ENCODE measurements around the gene BMP10. TPM values are rescaled to one million over a fixed set of nuclear protein-coding genes. Genes with fewer than 3 reads are reported as not detected.

The BMP10 gene
- total RNA-seq, 1 experiment from 2014 or later, result not detected

DNA sequence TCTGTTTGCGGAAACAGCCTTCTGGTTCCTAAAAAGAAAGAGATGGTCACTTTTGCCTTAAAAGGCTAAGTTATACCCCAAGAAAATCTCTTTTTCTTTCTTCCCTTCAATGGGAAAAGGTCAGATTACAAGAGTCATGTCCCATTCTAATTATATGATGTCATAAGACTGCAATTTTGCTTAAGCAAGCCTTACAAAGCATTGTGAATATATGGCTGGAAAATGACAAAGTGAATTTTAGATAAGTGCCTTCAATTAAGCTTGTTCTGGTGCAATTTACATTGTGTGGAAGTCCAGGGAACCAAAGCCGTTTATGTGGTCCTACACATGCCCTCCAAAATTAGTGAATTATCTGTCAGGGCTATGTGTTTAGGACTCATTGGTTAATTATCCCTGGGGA, 7.6 kb upstream of the BMP10 start:
- Histone ChIP-seq H3K4me3 (replicated peaks in 1 of 2; ENCODE audit: low read depth in 1 of 2, low read length in 2 of 2) (no peak overlapping the region), H3K79me2 (ENCODE audit: insufficient read depth, low read length) (no peaks in the 10 kb centered on the region), H3K9me2 (ENCODE audit: insufficient read depth) (no peaks in the 10 kb centered on the region), H3K27ac (ENCODE audit: low read depth, low read length) (no peak overlapping the region), H3K27me3 (ENCODE audit: insufficient read depth, low read length) (peaks cover 26% of the 10 kb centered on the region), H3K4me1 (ENCODE audit: control insufficient read depth in 1 of 2, insufficient read depth in 2 of 2, low read length in 2 of 2) (no peaks in the 10 kb centered on the region), H3K9ac (ENCODE audit: low read length) (no peak overlapping the region), H3K9me3 (ENCODE audit: control insufficient read depth in 1 of 2, insufficient read depth in 1 of 2, low read depth in 1 of 2, low read length in 2 of 2) (no peaks in the 10 kb centered on the region), H2AFZ (ENCODE audit: low read depth, low read length, poor library complexity, severe bottlenecking) (no peak overlapping the region), H4K20me1 (ENCODE audit: insufficient read depth) (no peaks in the 10 kb centered on the region), H3K4me2 (ENCODE audit: low read length) (no peak overlapping the region), H3K36me3 (ENCODE audit: control insufficient read depth in 1 of 2, insufficient read depth in 2 of 2, low read length in 2 of 2) (no peaks in the 10 kb centered on the region)
- CTCF ChIA-PET, result no interaction called here
- ATAC-seq (no peak), DNase-seq (ENCODE audit: low read depth, low spot score) (no peak)
- no TSS peak for BruUV-seq (replicated peaks)
- POLR2A ChIA-PET, result interaction anchor here (0.6 kb wide), 1 partner anchor 11 kb away, joined by 3 read pairs; no protein-coding TSS in a partner anchor
- TF ChIP-seq ATF3 (IDR thresholded peaks at IDR 0.05) (no peak), SIN3A (IDR thresholded peaks at IDR 0.05; ENCODE audit: low read depth) (no peak), SP1 (IDR thresholded peaks at IDR 0.05; ENCODE audit: low read depth) (no peak)
- RAD21 ChIA-PET (ENCODE audit: low non-redundant PET in 1 of 2, low total read pairs in 2 of 2, uncharacterized antibody in 2 of 2, unreplicated experiment in 2 of 2), result no interaction called here
- intact Hi-C loops (cut with micrococcal nuclease), result no loop called here

DNA sequence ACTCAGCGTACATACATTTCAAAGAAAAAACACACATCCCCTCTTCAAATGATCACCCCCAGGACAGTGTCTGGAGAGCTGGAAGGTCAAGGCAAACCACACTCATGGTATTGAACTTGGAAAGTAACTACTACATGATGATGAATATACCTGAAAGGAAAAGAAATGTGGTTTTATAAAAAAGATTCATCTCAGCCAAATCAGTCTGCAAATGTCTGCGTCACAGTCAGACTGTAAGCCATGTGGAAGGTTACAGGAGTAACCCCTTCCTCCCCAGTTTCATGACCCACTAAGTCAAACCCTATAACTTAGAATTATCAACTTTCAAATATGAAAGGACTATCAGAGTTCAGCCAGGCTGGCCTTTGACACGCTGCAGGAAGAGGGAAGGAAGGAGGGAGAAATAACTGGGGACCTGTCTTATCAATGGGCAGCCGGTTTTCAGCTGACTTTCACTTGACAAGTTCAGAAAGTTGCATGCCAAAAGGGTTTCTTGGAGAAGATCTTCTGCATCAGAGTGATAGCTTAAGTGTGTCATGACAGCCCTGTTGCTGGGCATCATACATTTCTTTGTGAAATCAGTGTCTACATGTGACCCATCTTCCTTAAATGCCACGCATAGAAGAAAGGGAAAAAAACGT, 7.0 kb upstream of the BMP10 start:
- ChIA-PET CTCF (no interaction called here), RAD21 (ENCODE audit: low non-redundant PET in 1 of 2, low total read pairs in 2 of 2, uncharacterized antibody in 2 of 2, unreplicated experiment in 2 of 2) (no interaction called here), POLR2A (no interaction called here)
- Histone ChIP-seq H3K4me3 (replicated peaks in 1 of 2; ENCODE audit: low read depth in 1 of 2, low read length in 2 of 2) (no peak overlapping the region), H4K20me1 (ENCODE audit: insufficient read depth) (no peaks in the 10 kb centered on the region), H3K79me2 (ENCODE audit: insufficient read depth, low read length) (no peaks in the 10 kb centered on the region), H3K27ac (ENCODE audit: low read depth, low read length) (no peak overlapping the region), H3K4me1 (ENCODE audit: control insufficient read depth in 1 of 2, insufficient read depth in 2 of 2, low read length in 2 of 2) (no peaks in the 10 kb centered on the region), H3K27me3 (ENCODE audit: insufficient read depth, low read length) (peaks cover 26% of the 10 kb centered on the region), H3K4me2 (ENCODE audit: low read length) (no peak overlapping the region), H3K36me3 (ENCODE audit: control insufficient read depth in 1 of 2, insufficient read depth in 2 of 2, low read length in 2 of 2) (no peaks in the 10 kb centered on the region), H3K9me2 (ENCODE audit: insufficient read depth) (no peaks in the 10 kb centered on the region), H2AFZ (ENCODE audit: low read depth, low read length, poor library complexity, severe bottlenecking) (no peak overlapping the region), H3K9ac (ENCODE audit: low read length) (no peak overlapping the region), H3K9me3 (ENCODE audit: control insufficient read depth in 1 of 2, insufficient read depth in 1 of 2, low read depth in 1 of 2, low read length in 2 of 2) (no peaks in the 10 kb centered on the region)
- no TSS peak for BruUV-seq (replicated peaks)
- DNase-seq (ENCODE audit: low read depth, low spot score) (no peak), ATAC-seq (no peak)
- intact Hi-C loops (cut with micrococcal nuclease), result no loop called here
- TF ChIP-seq ZBTB33 (IDR thresholded peaks at IDR 0.05; ENCODE audit: extremely low read depth, insufficient replicate concordance, low read length) (no peak), EZH2 (IDR thresholded peaks at IDR 0.05) (no peak), POLR2AphosphoS5 (IDR thresholded peaks at IDR 0.05; ENCODE audit: low read depth, low read length) (no peak), EZH2phosphoT487 (IDR thresholded peaks at IDR 0.05; ENCODE audit: borderline replicate concordance) (no peak), REST (IDR thresholded peaks at IDR 0.05; ENCODE audit: low read depth) (no peak), RAD21 (IDR thresholded peaks at IDR 0.05; ENCODE audit: low read depth) (no peak), ELF1 (IDR thresholded peaks at IDR 0.05; ENCODE audit: borderline replicate concordance, low read depth) (no peak), JUND (IDR thresholded peaks at IDR 0.05) (no peak), SIN3A (IDR thresholded peaks at IDR 0.05; ENCODE audit: low read depth) (no peak), CBX3 (IDR thresholded peaks at IDR 0.05; ENCODE audit: low read depth) (no peak), SP1 (IDR thresholded peaks at IDR 0.05; ENCODE audit: low read depth) (no peak), ZNF274 (IDR thresholded peaks at IDR 0.05; ENCODE audit: low read depth, low read length) (no peak), SRF (IDR thresholded peaks at IDR 0.05; ENCODE audit: low read depth) (no peak), EGR1 (IDR thresholded peaks at IDR 0.05; ENCODE audit: low read depth) (no peak)
- TF ChIP-seq, protein P1, sequence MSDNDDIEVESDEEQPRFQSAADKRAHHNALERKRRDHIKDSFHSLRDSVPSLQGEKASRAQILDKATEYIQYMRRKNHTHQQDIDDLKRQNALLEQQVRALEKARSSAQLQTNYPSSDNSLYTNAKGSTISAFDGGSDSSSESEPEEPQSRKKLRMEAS (IDR thresholded peaks at IDR 0.05), result no peak
